SK-N-SH (cell line): ENCODE data around the gene TEKTIP1.

ENCODE experiments used
- FOXM1 ChIP-seq: IDR thresholded peaks from 2 replicates; pipeline ENCODE4 v1.4.0; 2012; ENCODE audit warnings: low read depth, mild to moderate bottlenecking
- POLR2AphosphoS5 ChIP-seq: IDR thresholded peaks from 2 replicates; pipeline ENCODE4 v1.6.1; 2012; ENCODE audit warnings: low read depth, low read length
- RFX5 ChIP-seq: IDR thresholded peaks from 2 replicates; pipeline ENCODE4 v1.6.1; 2012; ENCODE audit warnings: mild to moderate bottlenecking, improper control_type of control experiment, low read length
- RXRA ChIP-seq: IDR thresholded peaks from 2 replicates; pipeline ENCODE4 v1.4.0; 2012; ENCODE audit warnings: low read depth, mild to moderate bottlenecking, borderline replicate concordance
- TF ChIP-seq, protein P1 (sequence below): fragments of 200-600 bp; sonication (generic); IDR thresholded peaks from 2 replicates; pipeline ENCODE4 v1.6.1; 2017; ENCODE audit warnings: antibody characterized with exemption, mild to moderate bottlenecking, moderate library complexity

DNA sequence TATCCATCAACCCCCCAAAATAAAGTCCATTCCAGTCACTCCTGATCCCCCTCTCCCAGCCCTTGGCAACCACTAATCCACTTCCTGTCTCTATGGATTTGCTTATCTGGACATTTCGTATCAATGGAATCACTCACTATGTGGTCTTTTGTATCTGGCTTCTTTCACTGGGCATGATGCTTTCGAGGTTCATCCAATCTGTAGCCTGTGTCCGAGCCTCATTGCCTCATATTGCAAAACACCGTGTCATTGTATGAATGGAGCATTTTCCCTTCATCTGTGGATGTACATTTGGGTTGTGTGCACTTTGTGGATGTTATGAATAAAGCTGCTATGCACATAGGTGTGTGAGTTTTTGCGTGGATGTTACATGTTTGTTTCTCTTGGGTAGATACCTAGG is 34.2 kb upstream of the TEKTIP1 start:
- TF ChIP-seq, protein P1, sequence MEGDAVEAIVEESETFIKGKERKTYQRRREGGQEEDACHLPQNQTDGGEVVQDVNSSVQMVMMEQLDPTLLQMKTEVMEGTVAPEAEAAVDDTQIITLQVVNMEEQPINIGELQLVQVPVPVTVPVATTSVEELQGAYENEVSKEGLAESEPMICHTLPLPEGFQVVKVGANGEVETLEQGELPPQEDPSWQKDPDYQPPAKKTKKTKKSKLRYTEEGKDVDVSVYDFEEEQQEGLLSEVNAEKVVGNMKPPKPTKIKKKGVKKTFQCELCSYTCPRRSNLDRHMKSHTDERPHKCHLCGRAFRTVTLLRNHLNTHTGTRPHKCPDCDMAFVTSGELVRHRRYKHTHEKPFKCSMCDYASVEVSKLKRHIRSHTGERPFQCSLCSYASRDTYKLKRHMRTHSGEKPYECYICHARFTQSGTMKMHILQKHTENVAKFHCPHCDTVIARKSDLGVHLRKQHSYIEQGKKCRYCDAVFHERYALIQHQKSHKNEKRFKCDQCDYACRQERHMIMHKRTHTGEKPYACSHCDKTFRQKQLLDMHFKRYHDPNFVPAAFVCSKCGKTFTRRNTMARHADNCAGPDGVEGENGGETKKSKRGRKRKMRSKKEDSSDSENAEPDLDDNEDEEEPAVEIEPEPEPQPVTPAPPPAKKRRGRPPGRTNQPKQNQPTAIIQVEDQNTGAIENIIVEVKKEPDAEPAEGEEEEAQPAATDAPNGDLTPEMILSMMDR = no peak
- TF ChIP-seq POLR2AphosphoS5 (no peak), FOXM1 (no peak), RXRA (no peak), RFX5 (no peak)
